ENCODE data around the gene NEURL1B. TPM values are rescaled to one million over a fixed set of nuclear protein-coding genes. Genes with fewer than 3 reads are reported as not detected.
A peak's percentile ranks its signal among the peaks of the same experiment; 100 is the strongest.

The NEURL1B gene
- total RNA-seq, 6 experiments from 2014 or later = 4.9 to 9.8 (median 6.4) TPM

DNA sequence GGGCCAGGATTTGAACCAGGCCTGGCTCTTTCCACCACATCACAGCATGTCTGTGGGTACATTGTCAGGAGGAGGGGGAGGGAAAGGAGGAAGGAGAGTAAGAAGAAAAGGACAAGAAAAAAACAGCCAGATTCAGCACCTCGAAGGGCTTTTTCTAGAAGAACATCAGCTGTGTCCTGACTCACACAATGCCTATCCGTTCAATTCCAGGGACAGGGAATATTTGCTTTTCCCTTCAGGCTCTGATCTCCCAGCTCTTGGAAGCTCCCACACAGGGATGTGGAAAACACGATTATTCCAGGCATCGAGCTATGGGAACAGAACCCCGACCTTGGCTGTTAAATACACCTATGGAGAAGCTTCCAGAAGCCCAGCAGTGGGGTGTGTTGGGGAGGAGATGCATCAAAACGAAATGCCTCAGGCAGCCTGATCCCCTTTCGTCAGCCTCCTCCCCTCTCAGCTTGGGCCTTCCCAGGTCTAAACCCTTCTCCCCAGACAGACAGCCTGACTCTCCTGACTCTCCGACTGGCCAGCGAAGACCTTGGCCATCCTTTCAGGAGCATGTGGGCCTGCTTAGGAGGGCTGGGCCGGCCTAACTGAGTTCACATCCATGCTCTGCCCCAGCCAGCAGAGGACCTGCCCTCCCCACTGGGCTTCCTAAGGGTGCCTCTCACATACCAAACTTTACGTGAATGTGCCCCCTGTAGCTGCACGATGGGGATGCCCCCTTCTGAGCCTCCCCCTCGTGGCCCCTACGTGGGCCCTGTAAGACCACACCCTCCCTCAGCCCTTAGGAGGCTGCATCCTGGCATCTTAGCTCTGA is 54.4 kb downstream of the NEURL1B start:
- ATAC-seq (no peak), DNase-seq (peak in 1 of 3 donors; percentile 26)
- no peaks in the 10 kb centered on the region for H3K9me3 ChIP-seq
- no peak overlapping the region for H3K27ac ChIP-seq
- WGBS (ENCODE audit: insufficient coverage, low coverage, low lambda C conversion rate, missing lambda C conversion rate) = 61% methylated on average over 11 of the region's 14 CpGs
- H3K4me1 ChIP-seq = peaks cover 0 to 4% (median 0%) of the 10 kb centered on the region in 4 donors
- no peak for TF ChIP-seq POLR2A (IDR thresholded peaks at IDR 0.05)
- H3K36me3 ChIP-seq = no peaks in the 10 kb centered on the region
- intact Hi-C loops (cut with DNase I) = loop anchor here (2.0 kb wide), 1 partner anchor 217 kb away; no protein-coding TSS in a partner anchor
- no peaks in the 10 kb centered on the region for H3K27me3 ChIP-seq
- H3K4me3 ChIP-seq = no peak overlapping the region

DNA sequence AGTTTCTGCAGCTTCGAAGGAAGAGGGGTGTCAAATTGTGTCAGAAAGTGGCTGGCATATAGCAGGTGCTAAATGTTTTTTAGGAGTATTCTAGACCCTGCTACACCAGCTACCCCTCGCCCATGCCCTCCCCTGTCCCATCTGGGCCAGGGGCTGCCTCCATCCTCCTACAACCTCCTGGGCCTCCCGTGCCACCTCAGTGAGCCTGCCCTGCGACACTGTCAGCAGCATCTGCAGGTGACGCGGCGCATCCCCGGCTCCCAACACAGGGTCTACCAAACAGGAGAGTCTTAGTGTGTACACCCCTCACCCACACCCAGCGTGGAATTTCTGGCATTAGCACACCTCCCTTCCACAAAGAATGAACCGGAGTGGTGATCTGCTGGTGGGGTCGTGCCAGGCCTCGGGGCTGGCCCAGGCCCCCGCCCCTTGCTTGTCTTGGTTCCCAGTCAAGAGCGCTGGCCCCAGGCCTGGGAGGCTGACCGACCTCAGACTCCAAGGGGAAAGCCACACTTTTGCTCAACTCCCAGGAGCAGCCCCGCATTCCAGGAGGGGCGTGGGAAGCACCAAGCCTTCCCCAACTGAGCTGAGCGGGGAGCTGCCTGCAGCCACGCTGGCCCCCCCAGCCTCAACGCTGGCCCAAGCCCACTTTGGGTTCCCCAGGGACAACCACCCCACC is 55.2 kb downstream of the NEURL1B start:
- no peaks in the 10 kb centered on the region for H3K9me3 ChIP-seq
- H3K4me1 ChIP-seq = peaks cover 0 to 4% (median 0%) of the 10 kb centered on the region in 4 donors
- no peak for ATAC-seq
- TF ChIP-seq, protein P1, sequence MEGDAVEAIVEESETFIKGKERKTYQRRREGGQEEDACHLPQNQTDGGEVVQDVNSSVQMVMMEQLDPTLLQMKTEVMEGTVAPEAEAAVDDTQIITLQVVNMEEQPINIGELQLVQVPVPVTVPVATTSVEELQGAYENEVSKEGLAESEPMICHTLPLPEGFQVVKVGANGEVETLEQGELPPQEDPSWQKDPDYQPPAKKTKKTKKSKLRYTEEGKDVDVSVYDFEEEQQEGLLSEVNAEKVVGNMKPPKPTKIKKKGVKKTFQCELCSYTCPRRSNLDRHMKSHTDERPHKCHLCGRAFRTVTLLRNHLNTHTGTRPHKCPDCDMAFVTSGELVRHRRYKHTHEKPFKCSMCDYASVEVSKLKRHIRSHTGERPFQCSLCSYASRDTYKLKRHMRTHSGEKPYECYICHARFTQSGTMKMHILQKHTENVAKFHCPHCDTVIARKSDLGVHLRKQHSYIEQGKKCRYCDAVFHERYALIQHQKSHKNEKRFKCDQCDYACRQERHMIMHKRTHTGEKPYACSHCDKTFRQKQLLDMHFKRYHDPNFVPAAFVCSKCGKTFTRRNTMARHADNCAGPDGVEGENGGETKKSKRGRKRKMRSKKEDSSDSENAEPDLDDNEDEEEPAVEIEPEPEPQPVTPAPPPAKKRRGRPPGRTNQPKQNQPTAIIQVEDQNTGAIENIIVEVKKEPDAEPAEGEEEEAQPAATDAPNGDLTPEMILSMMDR (IDR thresholded peaks at IDR 0.05) = no peak
- no peak for TF ChIP-seq POLR2A (IDR thresholded peaks at IDR 0.05)
- no peak overlapping the region for H3K27ac ChIP-seq
- H3K36me3 ChIP-seq = no peaks in the 10 kb centered on the region
- intact Hi-C loops (cut with DNase I) = loop anchor here (2.0 kb wide), 1 partner anchor 218 kb away; no protein-coding TSS in a partner anchor
- H3K27me3 ChIP-seq = no peaks in the 10 kb centered on the region
- no peak overlapping the region for H3K4me3 ChIP-seq
- peak in 1 of 3 donors; percentile 55 for DNase-seq
- 92% methylated on average over 5 of the region's 20 CpGs for WGBS (ENCODE audit: insufficient coverage, low coverage, low lambda C conversion rate, missing lambda C conversion rate)

DNA sequence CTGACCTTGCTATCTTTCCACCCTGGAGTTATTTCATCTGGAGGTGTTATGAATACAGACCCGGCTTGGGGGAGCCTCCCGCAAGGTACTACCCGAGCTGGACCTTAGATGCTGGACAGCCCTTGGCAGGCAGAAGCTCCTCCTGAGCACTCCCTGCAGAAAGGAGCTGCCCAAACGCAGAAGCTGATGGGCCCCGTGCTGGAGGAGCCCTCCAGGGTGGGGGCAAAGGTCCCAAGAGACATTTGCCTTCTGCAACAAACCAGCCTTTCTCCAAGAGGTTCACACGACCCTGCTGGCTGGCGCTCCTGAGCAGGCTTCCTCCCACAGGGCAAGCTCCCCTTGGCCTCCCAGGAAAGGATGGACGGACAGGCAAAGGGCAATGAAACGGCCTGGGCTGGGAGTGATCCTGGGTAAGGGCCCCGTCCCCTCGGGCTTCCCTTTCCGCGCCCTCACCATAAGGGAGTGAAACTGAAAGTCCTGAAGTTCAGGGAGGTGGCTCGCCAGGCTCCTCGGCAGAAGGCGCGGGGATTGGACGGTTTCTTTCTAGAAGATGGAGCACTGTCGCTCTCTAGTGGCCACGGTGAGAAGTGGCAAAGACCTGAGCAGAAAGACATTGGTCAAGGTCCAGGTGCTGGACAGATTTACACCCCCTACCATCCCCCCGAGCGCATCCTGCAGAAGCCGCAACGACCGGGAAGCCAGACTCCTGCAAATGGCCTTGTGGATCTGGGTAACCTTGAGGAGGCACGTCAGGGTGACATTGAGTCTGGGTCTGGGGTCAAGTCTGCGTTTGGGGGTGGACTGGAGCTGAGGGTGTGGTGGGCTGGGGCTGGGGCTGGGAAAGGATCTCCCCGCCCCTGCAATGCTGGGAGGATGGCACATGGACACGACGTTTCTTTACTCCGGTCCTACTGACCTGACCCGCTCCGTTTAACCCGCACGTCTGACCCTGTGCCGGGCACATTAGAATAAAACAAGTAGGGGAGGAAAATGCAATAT is 56.4 kb downstream of the NEURL1B start:
- WGBS (ENCODE audit: insufficient coverage, low coverage, low lambda C conversion rate, missing lambda C conversion rate) = 15% methylated on average over 24 of the region's 36 CpGs
- TF ChIP-seq, protein P1 (IDR thresholded peaks at IDR 0.05) = peak; percentile 86 to 97 (median 92)
- TF ChIP-seq POLR2A (IDR thresholded peaks at IDR 0.05) = no peak

DNA sequence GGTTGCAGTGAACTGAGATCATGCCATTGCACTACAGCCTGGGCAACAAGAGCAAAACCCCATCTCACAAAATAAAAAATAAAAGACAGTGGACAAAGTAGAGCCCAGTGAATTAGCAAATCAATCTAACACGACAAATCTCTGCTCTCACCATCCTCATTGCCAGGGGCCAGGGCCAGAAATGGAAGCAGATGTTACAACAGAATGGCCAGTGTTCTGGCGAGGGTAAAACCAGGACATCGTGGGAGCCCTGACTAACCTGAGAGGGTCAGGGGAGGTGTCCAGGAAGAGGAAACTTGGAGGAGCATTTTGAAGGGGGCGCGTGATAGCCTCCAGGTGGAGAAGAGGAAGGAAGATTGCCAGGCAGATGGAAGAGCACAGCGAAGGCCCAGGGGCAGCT is 58.4 kb downstream of the NEURL1B start:
- no peak for TF ChIP-seq POLR2A (IDR thresholded peaks at IDR 0.05)
- TF ChIP-seq, protein P1 (IDR thresholded peaks at IDR 0.05) = no peak
- Histone ChIP-seq H3K27ac (no peak overlapping the region), H3K27me3 (no peaks in the 10 kb centered on the region), H3K4me3 (no peak overlapping the region), H3K9me3 (no peaks in the 10 kb centered on the region), H3K4me1 (peaks cover 0 to 4% (median 0%) of the 10 kb centered on the region in 4 donors), H3K36me3 (no peaks in the 10 kb centered on the region)
- intact Hi-C loops (cut with DNase I) = no loop called here
- ATAC-seq = no peak
- DNase-seq = peak in 1 of 3 donors; percentile 3
- 70% methylated on average over 5 of the region's 6 CpGs for WGBS (ENCODE audit: insufficient coverage, low coverage, low lambda C conversion rate, missing lambda C conversion rate)

More for the DNA sequence above, 56.4 kb downstream of the NEURL1B start:
- intact Hi-C loops (cut with DNase I) = loop anchor here (2.0 kb wide), 1 partner anchor 219 kb away; no protein-coding TSS in a partner anchor
- DNase-seq (peak; percentile 88 to 91 (median 90)), ATAC-seq (peak; percentile 95 to 98 (median 97))
- Histone ChIP-seq H3K27me3 (no peaks in the 10 kb centered on the region), H3K4me3 (peak overlapping the region; percentile 71 to 74 (median 74)), H3K9me3 (no peaks in the 10 kb centered on the region), H3K27ac (peak overlapping the region; percentile 43 to 81 (median 79)), H3K36me3 (no peaks in the 10 kb centered on the region), H3K4me1 (peaks cover 0 to 4% (median 0%) of the 10 kb centered on the region in 4 donors)

Data from right lobe of liver (tissue), 6 donors.